DND-41 (cell line): ENCODE results near the gene JPH3.

ENCODE experiments used
- EZH2 ChIP-seq: IDR thresholded peaks from 3 replicates; pipeline ENCODE4 v1.6.1; 2012; ENCODE audit warnings: borderline replicate concordance, low read depth, mild to moderate bottlenecking, moderate library complexity, low read length, inconsistent platforms; ENCODE audit not compliant: severe bottlenecking
- TF ChIP-seq, protein P1 (sequence below): IDR thresholded peaks from 2 replicates; pipeline ENCODE4 v1.5.1; 2012; ENCODE audit warnings: borderline replicate concordance, low read length, moderate library complexity, mild to moderate bottlenecking; ENCODE audit not compliant: poor library complexity, severe bottlenecking; ENCODE audit errors: extremely low read depth

DNA sequence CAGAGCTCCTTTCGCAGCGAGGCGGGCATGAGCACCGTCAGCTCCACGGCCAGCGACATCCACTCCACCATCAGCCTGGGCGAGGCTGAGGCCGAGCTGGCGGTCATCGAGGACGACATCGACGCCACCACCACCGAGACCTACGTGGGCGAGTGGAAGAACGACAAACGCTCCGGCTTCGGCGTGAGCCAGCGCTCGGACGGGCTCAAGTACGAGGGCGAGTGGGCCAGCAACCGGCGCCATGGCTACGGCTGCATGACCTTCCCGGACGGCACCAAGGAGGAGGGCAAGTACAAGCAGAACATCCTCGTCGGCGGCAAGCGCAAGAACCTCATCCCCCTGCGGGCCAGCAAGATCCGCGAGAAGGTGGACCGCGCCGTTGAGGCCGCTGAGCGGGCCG is 42.3 kb downstream of the JPH3 start:
- no peak for TF ChIP-seq EZH2
- TF ChIP-seq, protein P1, sequence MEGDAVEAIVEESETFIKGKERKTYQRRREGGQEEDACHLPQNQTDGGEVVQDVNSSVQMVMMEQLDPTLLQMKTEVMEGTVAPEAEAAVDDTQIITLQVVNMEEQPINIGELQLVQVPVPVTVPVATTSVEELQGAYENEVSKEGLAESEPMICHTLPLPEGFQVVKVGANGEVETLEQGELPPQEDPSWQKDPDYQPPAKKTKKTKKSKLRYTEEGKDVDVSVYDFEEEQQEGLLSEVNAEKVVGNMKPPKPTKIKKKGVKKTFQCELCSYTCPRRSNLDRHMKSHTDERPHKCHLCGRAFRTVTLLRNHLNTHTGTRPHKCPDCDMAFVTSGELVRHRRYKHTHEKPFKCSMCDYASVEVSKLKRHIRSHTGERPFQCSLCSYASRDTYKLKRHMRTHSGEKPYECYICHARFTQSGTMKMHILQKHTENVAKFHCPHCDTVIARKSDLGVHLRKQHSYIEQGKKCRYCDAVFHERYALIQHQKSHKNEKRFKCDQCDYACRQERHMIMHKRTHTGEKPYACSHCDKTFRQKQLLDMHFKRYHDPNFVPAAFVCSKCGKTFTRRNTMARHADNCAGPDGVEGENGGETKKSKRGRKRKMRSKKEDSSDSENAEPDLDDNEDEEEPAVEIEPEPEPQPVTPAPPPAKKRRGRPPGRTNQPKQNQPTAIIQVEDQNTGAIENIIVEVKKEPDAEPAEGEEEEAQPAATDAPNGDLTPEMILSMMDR, result no peak
